Astrocyte (in vitro differentiated cells and primary cell): Measurements from ENCODE around the gene NIPBL. TPM values are rescaled to one million over a fixed set of nuclear protein-coding genes. Genes with fewer than 3 reads are reported as not detected.

Experiments
- DNase-seq: peaks from one replicate; pipeline ENCODE4 v3.0.0-alpha.2; 2010; ENCODE audit warnings: low read depth
- FAIRE-seq: peaks from 2 replicates; lab custom pipeline; 2011; peaks lifted over from hg19 to GRCh38; lab: Jason Lieb, UNC
- H2AFZ ChIP-seq: 2 replicates; pipeline ENCODE4 v1.6.0; 2012; ENCODE audit warnings: low read depth, low read length, inconsistent platforms
- H3K27ac ChIP-seq: 2 replicates; pipeline ENCODE4 v1.5.1; 2011; ENCODE audit warnings: low read depth, low read length, inconsistent platforms
- H3K27me3 ChIP-seq: 2 replicates; pipeline ENCODE4 v1.6.0; 2011; ENCODE audit warnings: low read length, inconsistent platforms; ENCODE audit not compliant: insufficient read depth
- H3K36me3 ChIP-seq: 2 replicates; pipeline ENCODE4 v1.5.1; 2011; ENCODE audit warnings: low read length, inconsistent platforms; ENCODE audit not compliant: insufficient read depth
- H3K4me1 ChIP-seq: 2 replicates; pipeline ENCODE4 v1.5.1; 2011; ENCODE audit warnings: low read length, inconsistent platforms; ENCODE audit not compliant: insufficient read depth
- H3K4me2 ChIP-seq: 2 replicates; pipeline ENCODE4 v1.6.0; 2012; ENCODE audit warnings: low read length, inconsistent platforms
- H3K4me3 ChIP-seq: 2 replicates; pipeline ENCODE4 v1.5.1; 2011; ENCODE audit warnings: low read depth, mild to moderate bottlenecking, low read length, inconsistent platforms; ENCODE audit not compliant: insufficient read depth
- H3K79me2 ChIP-seq: 2 replicates; pipeline ENCODE4 v1.6.0; 2012; ENCODE audit warnings: mild to moderate bottlenecking, low read length, inconsistent platforms; ENCODE audit not compliant: insufficient read depth
- H3K9ac ChIP-seq: 2 replicates; pipeline ENCODE4 v1.6.0; 2012; ENCODE audit warnings: mild to moderate bottlenecking, low read length, inconsistent platforms
- H3K9me3 ChIP-seq: 2 replicates; pipeline ENCODE4 v1.5.1; 2012; ENCODE audit warnings: low read depth, mild to moderate bottlenecking, low read length, inconsistent platforms; ENCODE audit not compliant: insufficient read depth
- H4K20me1 ChIP-seq: 2 replicates; pipeline ENCODE4 v1.6.0; 2012; ENCODE audit warnings: low read length, inconsistent platforms; ENCODE audit not compliant: insufficient read depth
- H3K27ac Mint-ChIP-seq: one replicate; pipeline ENCODE4 v1.8.0; 2021; ENCODE audit warnings: mild to moderate bottlenecking, mixed read lengths; ENCODE audit not compliant: unreplicated experiment
- H3K27me3 Mint-ChIP-seq: one replicate; pipeline ENCODE4 v1.8.0; 2021; ENCODE audit warnings: low read depth, mixed read lengths; ENCODE audit not compliant: unreplicated experiment
- H3K36me3 Mint-ChIP-seq: one replicate; pipeline ENCODE4 v1.8.0; 2021; ENCODE audit warnings: low read depth, mixed read lengths; ENCODE audit not compliant: unreplicated experiment
- H3K4me1 Mint-ChIP-seq: one replicate; pipeline ENCODE4 v1.8.0; 2021; ENCODE audit warnings: low read depth, mixed read lengths; ENCODE audit not compliant: unreplicated experiment
- H3K4me3 Mint-ChIP-seq: one replicate; pipeline ENCODE4 v1.8.0; 2021; ENCODE audit warnings: mild to moderate bottlenecking, moderate library complexity, mixed read lengths; ENCODE audit not compliant: unreplicated experiment
- H3K9me3 Mint-ChIP-seq: one replicate; pipeline ENCODE4 v1.8.0; 2021; ENCODE audit warnings: mild to moderate bottlenecking, mixed read lengths; ENCODE audit not compliant: unreplicated experiment
- CTCF ChIP-seq: IDR thresholded peaks from 2 replicates; pipeline ENCODE4 v1.5.1; 2011; ENCODE audit warnings: low read depth, mild to moderate bottlenecking, inconsistent platforms, low read length, moderate library complexity; ENCODE audit not compliant: insufficient read depth
- EZH2 ChIP-seq: IDR thresholded peaks from 2 replicates; pipeline ENCODE4 v1.6.1; 2012; ENCODE audit warnings: mild to moderate bottlenecking, low read length, inconsistent platforms; ENCODE audit not compliant: insufficient read depth
- total RNA-seq: library from RNA; stranded (reverse); gene quantifications from 2 replicates; pipeline ENCODE4 v1.2.1, GENCODE V29; 2021

Gene NIPBL
- total RNA-seq, 1 donor from 2014 or later = 45.3 TPM

DNA sequence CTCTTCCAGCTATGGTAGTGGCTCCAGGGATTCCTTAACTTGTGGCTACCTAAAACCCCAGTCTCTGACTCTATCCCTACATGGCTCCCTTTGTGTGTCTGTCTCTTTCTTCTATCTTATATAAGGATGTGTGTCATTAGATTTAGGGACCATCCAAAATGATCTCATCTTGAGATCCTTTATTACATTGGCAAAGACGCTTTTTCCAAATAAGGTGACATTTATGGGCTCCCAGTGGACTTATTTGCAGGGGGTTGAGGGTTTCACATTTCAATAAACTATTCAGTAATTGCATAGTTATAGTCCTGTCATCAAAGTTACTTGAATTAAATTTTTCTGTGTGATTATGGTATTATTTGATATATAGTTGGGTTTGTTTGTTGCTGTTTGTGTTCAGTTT is 59.2 kb downstream of the NIPBL start:
- Mint-ChIP-seq H3K9me3 (no peaks in the 10 kb centered on the region), H3K27me3 (no peaks in the 10 kb centered on the region), H3K36me3 (no peaks in the 10 kb centered on the region), H3K4me1 (peaks cover 24% of the 10 kb centered on the region), H3K27ac (no peak overlapping the region), H3K4me3 (no peak overlapping the region)
- H3K27me3 ChIP-seq = no peaks in the 10 kb centered on the region
- H3K27ac ChIP-seq = no peak overlapping the region
- no peaks in the 10 kb centered on the region for H3K36me3 ChIP-seq
- H3K4me3 ChIP-seq = no peak overlapping the region
- no peak overlapping the region for H2AFZ ChIP-seq
- no peaks in the 10 kb centered on the region for H3K4me1 ChIP-seq
- peaks cover 100% of the 10 kb centered on the region for H3K79me2 ChIP-seq
- H3K9ac ChIP-seq = no peak overlapping the region
- no peak for FAIRE-seq
- H4K20me1 ChIP-seq = peaks cover 92% of the 10 kb centered on the region
- TF ChIP-seq CTCF (no peak), EZH2 (no peak)
- no peaks in the 10 kb centered on the region for H3K9me3 ChIP-seq
- H3K4me2 ChIP-seq = no peak overlapping the region
- DNase-seq = no peak

DNA sequence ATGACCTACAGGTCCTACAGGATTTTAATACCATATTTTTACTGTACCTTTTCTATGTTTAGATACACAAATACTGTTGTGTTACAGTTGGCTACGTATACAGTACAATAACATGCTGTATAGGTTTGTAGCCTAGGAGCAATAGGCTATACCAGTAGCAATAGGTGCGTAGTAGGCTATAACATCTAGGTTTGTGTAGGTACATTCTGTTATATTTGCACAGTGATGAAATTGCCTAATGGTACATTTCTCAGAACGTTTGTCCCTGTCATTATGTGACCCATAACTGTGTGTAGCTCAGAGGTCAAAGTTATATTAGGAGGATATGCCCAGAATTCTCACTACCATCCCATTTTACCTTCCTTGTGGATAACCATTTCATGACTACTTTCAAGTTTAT is 59.7 kb downstream of the NIPBL start:
- no peaks in the 10 kb centered on the region for H3K36me3 Mint-ChIP-seq
- FAIRE-seq = no peak
- DNase-seq = no peak
- Histone ChIP-seq H3K9me3 (no peaks in the 10 kb centered on the region), H3K9ac (no peak overlapping the region), H4K20me1 (peaks cover 90% of the 10 kb centered on the region), H2AFZ (no peak overlapping the region), H3K79me2 (peaks cover 98% of the 10 kb centered on the region), H3K36me3 (no peaks in the 10 kb centered on the region), H3K27ac (no peak overlapping the region), H3K4me2 (no peak overlapping the region), H3K4me1 (no peaks in the 10 kb centered on the region), H3K27me3 (no peaks in the 10 kb centered on the region), H3K4me3 (no peak overlapping the region)
- H3K4me3 Mint-ChIP-seq = no peak overlapping the region
- no peak for TF ChIP-seq EZH2
- no peak for TF ChIP-seq CTCF
- H3K9me3 Mint-ChIP-seq = no peaks in the 10 kb centered on the region
- no peak overlapping the region for H3K27ac Mint-ChIP-seq
- peaks cover 25% of the 10 kb centered on the region for H3K4me1 Mint-ChIP-seq
- no peaks in the 10 kb centered on the region for H3K27me3 Mint-ChIP-seq

GRCh38 chr5:36938129-36938528 is 61.6 kb downstream of the NIPBL start:
- Histone ChIP-seq H3K4me3 (no peak overlapping the region), H3K9ac (no peak overlapping the region), H3K4me1 (no peaks in the 10 kb centered on the region), H3K79me2 (peaks cover 97% of the 10 kb centered on the region), H3K27me3 (no peaks in the 10 kb centered on the region), H3K27ac (no peak overlapping the region), H3K36me3 (no peaks in the 10 kb centered on the region), H4K20me1 (peaks cover 76% of the 10 kb centered on the region), H3K4me2 (no peak overlapping the region), H3K9me3 (no peaks in the 10 kb centered on the region), H2AFZ (no peak overlapping the region)
- Mint-ChIP-seq H3K9me3 (no peaks in the 10 kb centered on the region), H3K27ac (no peak overlapping the region), H3K4me1 (peaks cover 25% of the 10 kb centered on the region), H3K4me3 (no peak overlapping the region), H3K36me3 (no peaks in the 10 kb centered on the region), H3K27me3 (no peaks in the 10 kb centered on the region)
- FAIRE-seq (no peak), DNase-seq (no peak)
- TF ChIP-seq EZH2 = no peak
- no peak for TF ChIP-seq CTCF
